Kidney tubule cell (primary cell): ENCODE data around the gene C1orf226.
A peak's percentile ranks its signal among the peaks of the same experiment; 100 is the strongest.
"Not testable (repeated sequence)": the region's sequence is repeated elsewhere in the genome, so short reads cannot be mapped to it uniquely, and the experiment has no call there.

Experiments
- DNase-seq: peaks from one replicate; pipeline ENCODE4 v3.0.0-alpha.2; 2018; ENCODE audit warnings: low spot score

The C1orf226 gene

GRCh38 chr1:162381383-162381782 lies at the start of gene C1orf226:
TSS of gene C1orf226 (plus strand) at chr1:162381728. CDS start at chr1:162381902, 174 bp downstream.
- DNase-seq, result peak; percentile 79

GRCh38 chr1:162333991-162334390 lies 47.5 kb upstream of the C1orf226 start:
- no peak for DNase-seq

- no peak for DNase-seq
Measured at GRCh38 chr1:162335126-162335525, 46.4 kb upstream of the C1orf226 start.

GRCh38 chr1:162336621-162337285 lies 44.8 kb upstream of the C1orf226 start:
- DNase-seq, result no peak

GRCh38 chr1:162342452-162342983 lies 39.0 kb upstream of the C1orf226 start:
- DNase-seq, result no peak

- DNase-seq, result no peak
Measured at GRCh38 chr1:162343470-162343869, 38.1 kb upstream of the C1orf226 start.

GRCh38 chr1:162347281-162347680 lies 34.2 kb upstream of the C1orf226 start:
- DNase-seq, result no peak

- DNase-seq, result peak; percentile 96
Measured at GRCh38 chr1:162349635-162350330, 31.7 kb upstream of the C1orf226 start.

- no peak for DNase-seq
Measured at GRCh38 chr1:162351246-162351842, 30.2 kb upstream of the C1orf226 start.

GRCh38 chr1:162351874-162352273 lies 29.7 kb upstream of the C1orf226 start:
- not testable (repeated sequence) for DNase-seq

GRCh38 chr1:162353078-162353477 lies 28.4 kb upstream of the C1orf226 start:
- DNase-seq, result no peak

- DNase-seq, result no peak
Measured at GRCh38 chr1:162353702-162354101, 27.8 kb upstream of the C1orf226 start.

GRCh38 chr1:162357681-162358266 lies 23.8 kb upstream of the C1orf226 start:
- peak; percentile 53 for DNase-seq

GRCh38 chr1:162358928-162359327 lies 22.6 kb upstream of the C1orf226 start:
- no peak for DNase-seq

- DNase-seq, result no peak
Measured at GRCh38 chr1:162359523-162360236, 21.8 kb upstream of the C1orf226 start.

- DNase-seq, result no peak
Measured at GRCh38 chr1:162360237-162360873, 21.2 kb upstream of the C1orf226 start.

- DNase-seq, result no peak
Measured at GRCh38 chr1:162360874-162361260, 20.7 kb upstream of the C1orf226 start.

- no peak for DNase-seq
Measured at GRCh38 chr1:162361349-162361748, 20.2 kb upstream of the C1orf226 start.

GRCh38 chr1:162363823-162364222 lies 17.7 kb upstream of the C1orf226 start:
- no peak for DNase-seq

- no peak for DNase-seq
Measured at GRCh38 chr1:162364498-162364897, 17.0 kb upstream of the C1orf226 start.

GRCh38 chr1:162365284-162366020 lies 16.1 kb upstream of the C1orf226 start:
- no peak for DNase-seq
